Measurements from ENCODE around the gene IER2. TPM values are rescaled to one million over a fixed set of nuclear protein-coding genes. Genes with fewer than 3 reads are reported as not detected.
"Not testable (repeated sequence)": the region's sequence is repeated elsewhere in the genome, so short reads cannot be mapped to it uniquely, and the experiment has no call there.

Gene IER2
- total RNA-seq, 1 donor from 2014 or later = 18.6 TPM

- no peak for DNase-seq (ENCODE audit: low read depth in 2 of 2)
Measured at GRCh38 chr19:13190781-13191540, 40.8 kb downstream of the IER2 start.

- no peak for DNase-seq (ENCODE audit: low read depth in 2 of 2)
Measured at GRCh38 chr19:13195678-13196077, 45.5 kb downstream of the IER2 start.

- DNase-seq (ENCODE audit: low read depth in 2 of 2) = no peak
Measured at GRCh38 chr19:13198634-13199033, 48.4 kb downstream of the IER2 start.

- DNase-seq (ENCODE audit: low read depth in 2 of 2) = not testable (repeated sequence)
Measured at GRCh38 chr19:13202112-13202511, 51.9 kb downstream of the IER2 start.

Other genes starting within 250 kb of the IER2 start
- 0.25 and 0.26 TPM in 2 replicates for gene SYCE2, start 231.1 kb upstream of the IER2 start, total RNA-seq
- 44.6 and 49.3 TPM in 2 replicates for gene FARSA, start 216.7 kb upstream of the IER2 start, total RNA-seq
- gene CALR, start 211.8 kb upstream of the IER2 start, total RNA-seq = 1,348 and 1,401 TPM in 2 replicates
- 52.4 and 59.2 TPM in 2 replicates for gene RAD23A, start 204.5 kb upstream of the IER2 start, total RNA-seq
- gene GADD45GIP1, start 193.2 kb upstream of the IER2 start, total RNA-seq = 17.6 and 24.0 TPM in 2 replicates
- gene DAND5, start 180.8 kb upstream of the IER2 start, total RNA-seq = 0.25 and 0.26 TPM in 2 replicates
- 16.9 and 22.3 TPM in 2 replicates for gene NFIX, start 154.9 kb upstream of the IER2 start, total RNA-seq
- gene LYL1, start 47.6 kb upstream of the IER2 start, total RNA-seq = 25.4 and 43.5 TPM in 2 replicates
- gene TRMT1, start 33.7 kb upstream of the IER2 start, total RNA-seq = 20.3 and 26.2 TPM in 2 replicates
- gene NACC1, start 32.1 kb upstream of the IER2 start, total RNA-seq = 36.2 and 46.7 TPM in 2 replicates
- 57.1 and 62.4 TPM in 2 replicates for gene STX10, start within 50 bp of the IER2 start, total RNA-seq

Data from dermis microvascular lymphatic vessel endothelial cell (primary cell).